ENCODE data around the gene ROBO1. TPM values are rescaled to one million over a fixed set of nuclear protein-coding genes. Genes with fewer than 3 reads are reported as not detected.
"Not testable (repeated sequence)": the region's sequence is repeated elsewhere in the genome, so short reads cannot be mapped to it uniquely, and the experiment has no call there.

The ROBO1 gene
- total RNA-seq, 2 donors from 2014 or later: 3.0 to 6.7 TPM

GRCh38 chr3:79199966-79200365 is 567.8 kb downstream of the ROBO1 start:
- DNase-seq: no peak
- Mint-ChIP-seq H3K9me3 (peaks cover 1 to 17% of the 10 kb centered on the region in 2 donors), H3K4me1 (ENCODE audit: low read depth) (no peaks in the 10 kb centered on the region), H3K4me3 (no peak overlapping the region), H3K36me3 (ENCODE audit: insufficient read depth in 2 of 2) (no peaks in the 10 kb centered on the region), H3K27me3 (ENCODE audit: low read depth) (no peaks in the 10 kb centered on the region), H3K27ac (no peak overlapping the region)
- ATAC-seq (replicated peaks in 1 of 2): no peak

GRCh38 chr3:79187426-79187825 is 580.4 kb downstream of the ROBO1 start:
- H3K4me3 Mint-ChIP-seq: no peak overlapping the region
- no peaks in the 10 kb centered on the region for H3K4me1 Mint-ChIP-seq (ENCODE audit: low read depth)
- no peaks in the 10 kb centered on the region for H3K36me3 Mint-ChIP-seq (ENCODE audit: insufficient read depth in 2 of 2)
- H3K27ac Mint-ChIP-seq: no peak overlapping the region
- DNase-seq (no peak), ATAC-seq (replicated peaks in 1 of 2) (no peak)
- H3K27me3 Mint-ChIP-seq (ENCODE audit: low read depth): no peaks in the 10 kb centered on the region
- H3K9me3 Mint-ChIP-seq: peaks cover under 1 to 6% of the 10 kb centered on the region in 2 donors

- H3K27ac Mint-ChIP-seq: no peak overlapping the region
- H3K9me3 Mint-ChIP-seq: peaks cover 5 to 10% of the 10 kb centered on the region in 2 donors
- H3K4me3 Mint-ChIP-seq: no peak overlapping the region
- ATAC-seq (replicated peaks in 1 of 2) (no peak), DNase-seq (no peak)
- no peaks in the 10 kb centered on the region for H3K4me1 Mint-ChIP-seq (ENCODE audit: low read depth)
- H3K27me3 Mint-ChIP-seq (ENCODE audit: low read depth): no peaks in the 10 kb centered on the region
- H3K36me3 Mint-ChIP-seq (ENCODE audit: insufficient read depth in 2 of 2): no peaks in the 10 kb centered on the region
These were observed 583.5 kb downstream of the ROBO1 start for GRCh38 chr3:79184251-79184650.

GRCh38 chr3:79183496-79183895 is 584.3 kb downstream of the ROBO1 start:
- DNase-seq (no peak), ATAC-seq (replicated peaks in 1 of 2) (no peak)
- no peaks in the 10 kb centered on the region for H3K36me3 Mint-ChIP-seq (ENCODE audit: insufficient read depth in 2 of 2)
- H3K4me3 Mint-ChIP-seq: no peak overlapping the region
- H3K27ac Mint-ChIP-seq: no peak overlapping the region
- H3K27me3 Mint-ChIP-seq (ENCODE audit: low read depth): no peaks in the 10 kb centered on the region
- H3K9me3 Mint-ChIP-seq: peaks cover 5 to 10% of the 10 kb centered on the region in 2 donors
- H3K4me1 Mint-ChIP-seq (ENCODE audit: low read depth): no peaks in the 10 kb centered on the region

GRCh38 chr3:79178471-79179180 is 589.2 kb downstream of the ROBO1 start:
- peaks cover 5 to 7% of the 10 kb centered on the region in 2 donors for H3K9me3 Mint-ChIP-seq
- H3K4me3 Mint-ChIP-seq: no peak overlapping the region
- H3K36me3 Mint-ChIP-seq (ENCODE audit: insufficient read depth in 2 of 2): no peaks in the 10 kb centered on the region
- H3K4me1 Mint-ChIP-seq (ENCODE audit: low read depth): no peaks in the 10 kb centered on the region
- H3K27ac Mint-ChIP-seq: no peak overlapping the region
- DNase-seq: no peak
- H3K27me3 Mint-ChIP-seq (ENCODE audit: low read depth): no peaks in the 10 kb centered on the region
- no peak for ATAC-seq (replicated peaks in 1 of 2)

GRCh38 chr3:79175870-79176269 is 591.9 kb downstream of the ROBO1 start:
- Mint-ChIP-seq H3K9me3 (no peaks in the 10 kb centered on the region), H3K27me3 (ENCODE audit: low read depth) (no peaks in the 10 kb centered on the region), H3K4me3 (no peak overlapping the region), H3K27ac (no peak overlapping the region), H3K4me1 (ENCODE audit: low read depth) (no peaks in the 10 kb centered on the region), H3K36me3 (ENCODE audit: insufficient read depth in 2 of 2) (no peaks in the 10 kb centered on the region)
- ATAC-seq (replicated peaks in 1 of 2) (no peak), DNase-seq (no peak)

- ATAC-seq (replicated peaks in 1 of 2): not testable (repeated sequence)
These were observed 594.5 kb downstream of the ROBO1 start for GRCh38 chr3:79173259-79173658.

GRCh38 chr3:79172241-79172640 is 595.6 kb downstream of the ROBO1 start:
- Mint-ChIP-seq H3K4me3 (no peak overlapping the region), H3K36me3 (ENCODE audit: insufficient read depth in 2 of 2) (no peaks in the 10 kb centered on the region), H3K27ac (no peak overlapping the region), H3K4me1 (ENCODE audit: low read depth) (no peaks in the 10 kb centered on the region), H3K27me3 (ENCODE audit: low read depth) (no peaks in the 10 kb centered on the region), H3K9me3 (peaks cover 2 to 4% of the 10 kb centered on the region in 2 donors)
- no peak for ATAC-seq (replicated peaks in 1 of 2)
- DNase-seq: no peak

More at GRCh38 chr3:79173259-79173658, 594.5 kb downstream of the ROBO1 start:
- DNase-seq; H3K4me1 Mint-ChIP-seq (ENCODE audit: low read depth); H3K27me3 Mint-ChIP-seq (ENCODE audit: low read depth); H3K9me3 Mint-ChIP-seq; H3K36me3 Mint-ChIP-seq (ENCODE audit: insufficient read depth in 2 of 2); H3K4me3 Mint-ChIP-seq; H3K27ac Mint-ChIP-seq: not testable (repeated sequence)

GRCh38 chr3:79170021-79170420 is 597.8 kb downstream of the ROBO1 start:
- DNase-seq (no peak), ATAC-seq (replicated peaks in 1 of 2) (no peak)
- Mint-ChIP-seq H3K27me3 (ENCODE audit: low read depth) (no peaks in the 10 kb centered on the region), H3K4me1 (ENCODE audit: low read depth) (no peaks in the 10 kb centered on the region), H3K27ac (no peak overlapping the region), H3K9me3 (peaks cover 4% of the 10 kb centered on the region in 2 donors), H3K4me3 (no peak overlapping the region), H3K36me3 (ENCODE audit: insufficient read depth in 2 of 2) (no peaks in the 10 kb centered on the region)

- Mint-ChIP-seq H3K27me3 (ENCODE audit: low read depth) (no peaks in the 10 kb centered on the region), H3K4me3 (no peak overlapping the region), H3K27ac (no peak overlapping the region), H3K36me3 (ENCODE audit: insufficient read depth in 2 of 2) (no peaks in the 10 kb centered on the region), H3K9me3 (peaks cover 10 to 11% of the 10 kb centered on the region in 2 donors), H3K4me1 (ENCODE audit: low read depth) (no peaks in the 10 kb centered on the region)
- DNase-seq: no peak
- ATAC-seq (replicated peaks in 1 of 2): no peak
These were observed 600.0 kb downstream of the ROBO1 start for GRCh38 chr3:79167651-79168416.

- Mint-ChIP-seq H3K4me3 (no peak overlapping the region), H3K27ac (no peak overlapping the region), H3K4me1 (ENCODE audit: low read depth) (no peaks in the 10 kb centered on the region), H3K9me3 (peaks cover 9% of the 10 kb centered on the region in 2 donors), H3K27me3 (ENCODE audit: low read depth) (no peaks in the 10 kb centered on the region), H3K36me3 (ENCODE audit: insufficient read depth in 2 of 2) (no peaks in the 10 kb centered on the region)
- no peak for ATAC-seq (replicated peaks in 1 of 2)
- no peak for DNase-seq
These were observed 605.1 kb downstream of the ROBO1 start for GRCh38 chr3:79162653-79163052.

- H3K27ac Mint-ChIP-seq: no peak overlapping the region
- no peaks in the 10 kb centered on the region for H3K36me3 Mint-ChIP-seq (ENCODE audit: insufficient read depth in 2 of 2)
- DNase-seq (no peak), ATAC-seq (replicated peaks in 1 of 2) (no peak)
- H3K27me3 Mint-ChIP-seq (ENCODE audit: low read depth): no peaks in the 10 kb centered on the region
- no peaks in the 10 kb centered on the region for H3K4me1 Mint-ChIP-seq (ENCODE audit: low read depth)
- H3K4me3 Mint-ChIP-seq: no peak overlapping the region
- peaks cover 7 to 9% of the 10 kb centered on the region in 2 donors for H3K9me3 Mint-ChIP-seq
These were observed 605.9 kb downstream of the ROBO1 start for GRCh38 chr3:79161941-79162340.

- no peak for ATAC-seq (replicated peaks in 1 of 2)
- H3K4me1 Mint-ChIP-seq (ENCODE audit: low read depth): no peaks in the 10 kb centered on the region
These were observed 607.4 kb downstream of the ROBO1 start for GRCh38 chr3:79160421-79160820.

More at GRCh38 chr3:79160421-79160820, 607.4 kb downstream of the ROBO1 start:
- no peaks in the 10 kb centered on the region for H3K27me3 Mint-ChIP-seq (ENCODE audit: low read depth)
- no peak for DNase-seq
- peaks cover 7% of the 10 kb centered on the region in 2 donors for H3K9me3 Mint-ChIP-seq
- H3K36me3 Mint-ChIP-seq (ENCODE audit: insufficient read depth in 2 of 2): no peaks in the 10 kb centered on the region
- H3K4me3 Mint-ChIP-seq: no peak overlapping the region
- no peak overlapping the region for H3K27ac Mint-ChIP-seq

All from activated T-cell treated with anti-CD3 and anti-CD28 coated beads, Interleukin-2, amount 50 U/mL, for 72 hours (primary cell).